Left ventricle myocardium inferior (tissue), 1 donor: ENCODE data around the gene C18orf32. TPM values are rescaled to one million over a fixed set of nuclear protein-coding genes. Genes with fewer than 3 reads are reported as not detected.

Experiments used
- DNase-seq: peaks from one replicate; pipeline ENCODE4 v3.0.0-alpha.2; 2020
- H3K27ac ChIP-seq: fragments of 200-600 bp; replicated peaks from 2 replicates; pipeline ENCODE4 v1.8.0; 2021
- H3K27me3 ChIP-seq: fragments of 200-600 bp; 2 replicates; pipeline ENCODE4 v1.8.0; 2021; ENCODE audit warnings: low read depth
- H3K36me3 ChIP-seq: fragments of 200-600 bp; 2 replicates; pipeline ENCODE4 v1.8.0; 2021
- H3K4me1 ChIP-seq: fragments of 200-600 bp; 2 replicates; pipeline ENCODE4 v1.8.0; 2021
- H3K4me3 ChIP-seq: fragments of 200-600 bp; 2 replicates; pipeline ENCODE4 v1.8.0; 2021; ENCODE audit warnings: mild to moderate bottlenecking, moderate library complexity
- H3K9me3 ChIP-seq: fragments of 200-600 bp; replicated peaks from 2 replicates; pipeline ENCODE4 v1.8.0; 2021
- CTCF ChIP-seq: fragments of 200-600 bp; IDR thresholded peaks from 2 replicates; pipeline ENCODE4 v1.8.0; 2021; ENCODE audit warnings: antibody characterized with exemption, mild to moderate bottlenecking, borderline replicate concordance
- intact Hi-C: fragments of 100-400 bp; cut with micrococcal nuclease; formaldehyde crosslinking; loops from one replicate; pipeline ENCODE4 v1.11.0; 2022
- total RNA-seq: library from RNA; stranded (reverse); fragmentation: NEBNext Ultra II Directional; extraction: Animal tissue kit (Norgen Biotek cat#: 25700); gene quantifications from one replicate; pipeline ENCODE4 v1.2.1, GENCODE V29; 2021
- donor health status: DM: no; HTN: yes; CAD: no; lungs with severe emphysema.

C18orf32 gene
- total RNA-seq, 1 donor from 2014 or later = 57.4 TPM

- Histone ChIP-seq H3K4me1 (no peaks in the 10 kb centered on the region), H3K9me3 (peaks cover 5% of the 10 kb centered on the region), H3K4me3 (no peak overlapping the region), H3K36me3 (no peaks in the 10 kb centered on the region), H3K27me3 (no peaks in the 10 kb centered on the region), H3K27ac (no peak overlapping the region)
- DNase-seq = no peak
- no peak for TF ChIP-seq CTCF
- intact Hi-C loops = no loop called here
These were observed 15.5 kb downstream of the C18orf32 start for GRCh38 chr18:49471532-49471931.

GRCh38 chr18:49467599-49467998 lies 19.4 kb downstream of the C18orf32 start:
- H3K4me3 ChIP-seq = no peak overlapping the region
- intact Hi-C loops = no loop called here
- H3K9me3 ChIP-seq = peaks cover 5% of the 10 kb centered on the region
- H3K27me3 ChIP-seq = no peaks in the 10 kb centered on the region
- TF ChIP-seq CTCF = no peak
- no peaks in the 10 kb centered on the region for H3K4me1 ChIP-seq
- no peaks in the 10 kb centered on the region for H3K36me3 ChIP-seq
- no peak overlapping the region for H3K27ac ChIP-seq
- no peak for DNase-seq

- peaks cover 5% of the 10 kb centered on the region for H3K9me3 ChIP-seq
- no peak for TF ChIP-seq CTCF
- intact Hi-C loops = no loop called here
- H3K36me3 ChIP-seq = no peaks in the 10 kb centered on the region
- H3K27me3 ChIP-seq = no peaks in the 10 kb centered on the region
- no peaks in the 10 kb centered on the region for H3K4me1 ChIP-seq
- H3K4me3 ChIP-seq = no peak overlapping the region
- no peak overlapping the region for H3K27ac ChIP-seq
- DNase-seq = no peak
These were observed 19.9 kb downstream of the C18orf32 start for GRCh38 chr18:49467019-49467563.

GRCh38 chr18:49464718-49465598 lies 22.1 kb downstream of the C18orf32 start:
- TF ChIP-seq CTCF = no peak
- no peak for DNase-seq
- Histone ChIP-seq H3K27me3 (no peaks in the 10 kb centered on the region), H3K36me3 (no peaks in the 10 kb centered on the region), H3K4me1 (peaks cover 14% of the 10 kb centered on the region), H3K27ac (no peak overlapping the region), H3K4me3 (no peak overlapping the region), H3K9me3 (no peaks in the 10 kb centered on the region)
- intact Hi-C loops = no loop called here

GRCh38 chr18:49461602-49461977 lies 25.4 kb downstream of the C18orf32 start:
- no peaks in the 10 kb centered on the region for H3K9me3 ChIP-seq
- intact Hi-C loops = no loop called here
- no peaks in the 10 kb centered on the region for H3K27me3 ChIP-seq
- H3K36me3 ChIP-seq = no peaks in the 10 kb centered on the region
- no peak for TF ChIP-seq CTCF
- no peak for DNase-seq
- peak overlapping the region; percentile 91 for H3K4me3 ChIP-seq
- H3K27ac ChIP-seq = no peak overlapping the region
- peaks cover 36% of the 10 kb centered on the region for H3K4me1 ChIP-seq
